ENCODE results near the gene PSME3.
A peak's percentile ranks its signal among the peaks of the same experiment; 100 is the strongest.

The PSME3 gene

GRCh38 chr17:42792545-42792944, 40.7 kb upstream of the PSME3 start:
- H3K4me3 ChIP-seq (ENCODE audit: low read depth, low read length), result no peak overlapping the region
- DNase-seq (ENCODE audit: low read depth), result no peak
- TF ChIP-seq CTCF (IDR thresholded peaks at IDR 0.05; ENCODE audit: insufficient read depth, low read depth, low read length, missing control alignments), result no peak

- no peak for DNase-seq (ENCODE audit: low read depth)
- TF ChIP-seq CTCF (IDR thresholded peaks at IDR 0.05; ENCODE audit: insufficient read depth, low read depth, low read length, missing control alignments), result no peak
- no peak overlapping the region for H3K4me3 ChIP-seq (ENCODE audit: low read depth, low read length)
These were observed 38.1 kb upstream of the PSME3 start for GRCh38 chr17:42795061-42795460.

GRCh38 chr17:42795465-42795864, 37.7 kb upstream of the PSME3 start:
- TF ChIP-seq CTCF (IDR thresholded peaks at IDR 0.05; ENCODE audit: insufficient read depth, low read depth, low read length, missing control alignments), result no peak
- H3K4me3 ChIP-seq (ENCODE audit: low read depth, low read length), result no peak overlapping the region
- no peak for DNase-seq (ENCODE audit: low read depth)

- TF ChIP-seq CTCF (IDR thresholded peaks at IDR 0.05; ENCODE audit: insufficient read depth, low read depth, low read length, missing control alignments), result no peak
- no peak overlapping the region for H3K4me3 ChIP-seq (ENCODE audit: low read depth, low read length)
These were observed 37.0 kb upstream of the PSME3 start for GRCh38 chr17:42796066-42796758.

GRCh38 chr17:42797067-42798007, 35.9 kb upstream of the PSME3 start:
- no peak for TF ChIP-seq CTCF (IDR thresholded peaks at IDR 0.05; ENCODE audit: insufficient read depth, low read depth, low read length, missing control alignments)
- DNase-seq (ENCODE audit: low read depth), result no peak
- peak overlapping the region; percentile 80 for H3K4me3 ChIP-seq (ENCODE audit: low read depth, low read length)

More at GRCh38 chr17:42796066-42796758, 37.0 kb upstream of the PSME3 start:
- no peak for DNase-seq (ENCODE audit: low read depth)

- DNase-seq (ENCODE audit: low read depth), result no peak
- no peak for TF ChIP-seq CTCF (IDR thresholded peaks at IDR 0.05; ENCODE audit: insufficient read depth, low read depth, low read length, missing control alignments)
- H3K4me3 ChIP-seq (ENCODE audit: low read depth, low read length), result peak overlapping the region; percentile 80
These were observed 35.2 kb upstream of the PSME3 start for GRCh38 chr17:42798011-42798382.
